Fibroblast of skin of left biceps (primary cell): ENCODE results near the gene TEDC1.

Experiments
- DNase-seq, 2 experiments: peaks; one replicate each; pipeline ENCODE4 v3.0.0-alpha.2; 2013; ENCODE audit warnings: low read depth in 2 of 2

TEDC1 gene

GRCh38 chr14:105484997-105485393 is 6.1 kb upstream of the TEDC1 start:
- DNase-seq, result no peak

- DNase-seq, result no peak
Measured at GRCh38 chr14:105485739-105486162, 5.3 kb upstream of the TEDC1 start.

- no peak for DNase-seq
Measured at GRCh38 chr14:105486163-105486973, 4.7 kb upstream of the TEDC1 start, which contains the start of gene CRIP1. CRIP1 (plus strand) TSS chr14:105486886; CDS start chr14:105487260, 374 bp downstream.

GRCh38 chr14:105486974-105487448 is 4.0 kb upstream of the TEDC1 start:
- DNase-seq, result no peak

GRCh38 chr14:105487449-105487985 is 3.5 kb upstream of the TEDC1 start:
- DNase-seq, result no peak

DNA sequence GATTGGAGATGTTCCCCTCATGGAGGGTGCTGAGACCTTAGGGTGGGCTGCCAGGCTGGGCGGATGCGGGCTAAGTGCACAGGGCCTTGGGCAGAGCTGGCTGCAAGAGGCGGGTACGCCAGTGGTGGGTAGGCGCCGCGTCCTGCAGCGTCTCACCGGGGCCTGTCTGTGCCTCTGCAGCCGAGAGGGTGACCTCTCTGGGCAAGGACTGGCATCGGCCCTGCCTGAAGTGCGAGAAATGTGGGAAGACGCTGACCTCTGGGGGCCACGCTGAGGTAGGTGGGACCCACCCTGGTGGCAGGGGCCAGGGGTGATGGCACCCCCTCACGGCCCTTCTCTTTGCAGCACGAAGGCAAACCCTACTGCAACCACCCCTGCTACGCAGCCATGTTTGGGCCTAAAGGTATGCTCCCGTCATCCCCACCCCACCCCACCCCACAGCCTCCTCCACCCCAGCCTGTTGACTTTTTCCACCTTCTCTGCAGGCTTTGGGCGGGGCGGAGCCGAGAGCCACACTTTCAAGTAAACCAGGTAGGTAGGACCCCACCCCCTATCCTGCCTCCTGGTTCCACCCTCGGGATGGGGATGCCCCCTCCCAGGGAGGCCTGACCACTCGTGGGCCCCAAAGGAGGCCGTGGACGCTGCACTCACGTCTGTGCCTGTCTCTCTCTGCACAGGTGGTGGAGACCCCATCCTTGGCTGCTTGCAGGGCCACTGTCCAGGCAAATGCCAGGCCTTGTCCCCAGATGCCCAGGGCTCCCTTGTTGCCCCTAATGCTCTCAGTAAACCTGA is 2.9 kb upstream of the TEDC1 start:
- no peak for DNase-seq

DNA sequence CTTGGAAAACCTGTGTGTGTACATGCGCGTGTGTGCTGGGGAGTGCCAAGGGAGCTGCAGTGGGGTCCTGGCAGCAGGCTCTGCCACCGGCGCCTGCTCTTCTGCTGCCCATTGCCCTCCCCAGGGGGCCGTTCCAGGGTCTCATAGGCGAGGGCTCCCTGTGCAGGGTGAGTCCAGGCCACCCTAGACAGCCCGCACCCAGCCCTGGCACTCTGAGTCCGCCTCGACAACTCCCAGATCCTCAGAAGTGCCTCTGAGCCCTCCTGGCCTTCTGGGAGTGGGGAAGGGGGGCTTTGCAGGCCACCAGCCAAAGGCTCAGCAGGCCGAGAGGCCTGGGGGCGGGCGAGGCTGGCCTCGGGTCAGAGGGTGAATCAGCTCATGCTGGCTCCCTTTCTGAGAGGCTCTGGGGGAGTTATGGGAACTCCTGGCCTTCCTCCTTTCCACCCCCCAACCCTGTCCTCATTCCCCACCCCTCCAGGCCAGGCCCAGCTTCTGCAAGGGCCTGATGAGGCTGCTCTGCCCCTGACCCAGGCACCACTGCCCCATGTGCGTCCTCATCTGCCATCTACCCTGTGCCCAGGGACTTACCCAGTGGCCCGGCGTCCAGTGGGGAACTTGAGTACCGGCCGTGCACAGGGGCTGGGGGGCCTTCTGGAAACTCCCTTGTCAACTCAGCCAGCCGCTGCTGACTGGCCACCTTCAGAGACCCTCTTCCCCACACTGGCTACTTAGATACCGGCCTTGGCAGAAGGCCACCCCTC is 2.1 kb upstream of the TEDC1 start:
- no peak for DNase-seq

DNA sequence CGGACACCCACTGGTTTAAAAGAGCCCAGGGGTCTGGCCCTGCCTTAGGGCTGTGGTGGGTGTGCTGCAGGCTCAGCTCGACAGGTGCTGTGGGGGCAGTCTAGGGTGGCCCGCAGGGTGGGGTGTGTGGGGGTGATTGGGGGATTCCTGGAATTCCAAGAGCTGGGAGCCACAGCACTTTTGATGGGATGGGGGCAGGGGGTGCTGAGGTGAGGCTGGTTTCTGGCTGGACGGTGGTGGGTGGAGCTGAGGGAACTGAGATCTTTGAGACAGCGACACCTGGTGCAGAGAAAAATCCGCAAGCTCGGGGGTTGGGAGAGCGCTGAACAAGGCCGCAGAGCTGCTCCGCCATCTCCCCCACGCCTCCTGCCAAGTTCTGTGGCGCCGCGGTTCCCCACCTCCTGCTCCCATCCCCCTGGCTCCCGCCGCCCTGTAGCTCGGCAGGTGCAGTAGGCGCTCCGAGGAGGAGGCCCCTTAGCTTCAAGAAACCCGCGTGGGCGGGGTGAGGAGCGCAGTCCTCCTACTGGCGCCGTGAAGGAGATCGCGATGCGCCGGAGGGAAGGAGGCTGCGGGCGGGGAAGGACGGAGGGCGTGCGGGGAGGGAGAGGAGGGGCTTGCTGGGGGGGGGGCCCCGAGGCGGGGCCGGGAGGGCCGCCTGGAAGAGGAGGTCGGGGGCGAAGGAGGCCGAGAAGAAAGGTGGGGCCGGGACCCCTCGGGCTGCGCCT is 1.3 kb upstream of the TEDC1 start:
- peak; percentile 32 for DNase-seq

- DNase-seq, result no peak
Measured at GRCh38 chr14:105490267-105490571, 827 bp upstream of the TEDC1 start.

- no peak for DNase-seq
Measured at GRCh38 chr14:105491366-105491973, 424 bp downstream of the TEDC1 start.

- no peak for DNase-seq
Measured at GRCh38 chr14:105492031-105492970, 1.3 kb downstream of the TEDC1 start.

GRCh38 chr14:105492971-105493871 is 2.2 kb downstream of the TEDC1 start:
- DNase-seq, result no peak

DNA sequence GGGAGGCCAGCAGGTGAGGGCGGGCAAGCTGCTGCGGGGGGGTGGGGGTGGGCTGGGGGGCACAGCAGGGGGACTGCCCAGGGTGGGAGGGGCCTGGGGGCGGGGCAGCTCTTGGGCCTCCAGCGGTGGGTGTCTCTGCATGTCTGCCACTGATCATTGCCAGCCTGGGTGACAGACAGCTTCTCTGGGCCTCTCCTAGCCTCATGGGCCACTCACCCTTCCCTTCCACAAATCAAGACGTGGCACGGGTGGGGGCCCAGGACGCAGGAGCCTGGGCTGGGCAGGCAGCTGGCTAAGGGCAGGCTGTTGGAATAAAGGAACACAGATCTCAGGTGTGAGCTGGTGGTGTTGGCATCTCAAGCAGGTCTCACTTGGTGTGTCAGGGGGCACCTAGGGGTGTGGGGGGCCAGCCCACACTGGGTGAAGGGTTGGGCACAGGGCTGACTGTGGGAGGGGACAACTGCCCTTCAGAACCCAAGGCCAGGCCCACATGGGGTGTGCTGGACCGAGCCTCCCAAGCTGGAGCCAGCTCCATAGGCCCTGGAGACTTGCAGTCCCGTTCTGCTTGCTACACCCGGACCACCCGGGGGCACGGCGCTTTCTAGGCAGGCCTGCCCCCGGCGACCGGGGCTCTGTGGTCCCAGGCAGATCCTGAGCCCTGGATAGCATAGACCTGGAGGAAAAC is 3.0 kb downstream of the TEDC1 start:
- no peak for DNase-seq

DNA sequence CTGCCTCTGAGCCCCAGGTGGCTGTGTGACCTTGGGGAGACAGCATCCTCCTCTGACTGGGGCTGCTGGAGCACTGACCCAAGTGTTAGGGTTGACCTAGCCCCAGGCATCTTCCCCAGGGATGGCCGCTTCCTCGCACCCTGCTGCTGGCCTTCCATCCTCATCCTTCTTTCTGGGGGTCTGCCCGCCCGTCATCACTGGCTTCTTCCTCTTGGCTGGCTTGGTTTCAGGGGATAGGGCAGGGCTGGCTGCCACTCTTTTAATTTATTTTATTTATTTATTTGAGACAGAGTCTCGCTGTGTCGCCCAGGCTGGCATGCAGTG is 3.5 kb downstream of the TEDC1 start:
- no peak for DNase-seq

GRCh38 chr14:105495101-105495989 is 4.3 kb downstream of the TEDC1 start:
- no peak for DNase-seq

- DNase-seq, result no peak
Measured at GRCh38 chr14:105495990-105496830, 5.2 kb downstream of the TEDC1 start.
